Islet of Langerhans (tissue), 1 donor: ENCODE results near the gene FAM20A.
"Not testable (repeated sequence)": the region's sequence is repeated elsewhere in the genome, so short reads cannot be mapped to it uniquely, and the experiment has no call there.

Source experiments
- FAIRE-seq: peaks from one replicate; lab custom pipeline; 2011; peaks lifted over from hg19 to GRCh38; lab: Jason Lieb, UNC

Gene FAM20A

DNA sequence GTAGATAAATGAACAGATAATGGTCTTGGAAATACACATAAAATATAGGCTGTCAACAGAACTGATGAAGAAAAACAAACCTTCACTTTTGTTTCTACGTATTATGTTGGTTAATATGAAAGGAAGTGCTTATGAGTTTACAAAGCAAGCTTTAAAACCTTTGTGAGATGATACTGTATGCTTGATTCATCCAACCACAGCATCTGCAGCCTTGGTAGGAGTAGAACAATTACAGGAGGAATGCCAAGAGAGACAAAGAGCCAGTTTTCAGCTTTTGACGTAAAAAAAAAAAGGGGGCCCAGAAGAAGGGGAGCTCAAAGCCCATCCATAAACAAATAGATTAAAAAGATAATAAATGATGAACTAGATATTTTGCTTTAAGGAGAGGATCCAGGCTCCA, 13.3 kb downstream of the FAM20A start:
- no peak for FAIRE-seq

DNA sequence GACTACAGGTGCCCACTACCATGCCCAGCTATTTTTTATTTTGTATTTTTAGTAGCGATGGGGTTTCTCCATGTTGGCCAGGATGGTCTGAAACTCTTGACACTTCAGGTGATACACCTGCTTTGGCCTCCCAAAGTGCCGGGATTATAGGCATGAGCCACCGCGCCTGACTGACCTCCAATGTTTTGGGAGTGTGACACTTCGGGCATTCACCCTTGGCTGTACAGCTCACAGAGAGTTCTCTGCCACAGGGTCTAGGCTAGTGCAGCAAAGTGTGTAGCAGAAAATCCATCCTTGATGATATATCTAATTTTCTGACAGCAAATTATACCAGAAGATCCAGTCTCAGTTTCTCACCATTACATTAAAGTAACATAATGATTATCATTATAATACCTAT, 14.1 kb downstream of the FAM20A start:
- no peak for FAIRE-seq

DNA sequence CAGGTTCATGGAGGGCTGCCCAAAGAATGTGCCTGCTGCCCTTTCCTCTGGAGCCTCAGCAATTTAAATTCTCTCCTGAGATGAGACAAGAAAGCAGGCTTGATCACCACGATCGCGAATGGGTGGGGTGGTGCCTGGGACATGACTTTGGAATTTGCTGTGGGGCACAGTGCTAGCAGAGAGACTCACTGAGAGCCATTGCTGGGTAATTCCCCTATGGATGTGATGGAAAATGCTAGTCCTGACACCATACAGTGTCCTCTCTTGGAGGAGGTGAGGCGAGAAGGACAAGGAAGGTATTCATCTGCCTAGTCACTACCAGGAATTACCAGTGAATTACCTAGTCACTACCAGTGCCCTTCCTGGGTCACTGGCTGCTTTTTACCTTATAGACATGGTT, 15.5 kb downstream of the FAM20A start:
- FAIRE-seq, result no peak

DNA sequence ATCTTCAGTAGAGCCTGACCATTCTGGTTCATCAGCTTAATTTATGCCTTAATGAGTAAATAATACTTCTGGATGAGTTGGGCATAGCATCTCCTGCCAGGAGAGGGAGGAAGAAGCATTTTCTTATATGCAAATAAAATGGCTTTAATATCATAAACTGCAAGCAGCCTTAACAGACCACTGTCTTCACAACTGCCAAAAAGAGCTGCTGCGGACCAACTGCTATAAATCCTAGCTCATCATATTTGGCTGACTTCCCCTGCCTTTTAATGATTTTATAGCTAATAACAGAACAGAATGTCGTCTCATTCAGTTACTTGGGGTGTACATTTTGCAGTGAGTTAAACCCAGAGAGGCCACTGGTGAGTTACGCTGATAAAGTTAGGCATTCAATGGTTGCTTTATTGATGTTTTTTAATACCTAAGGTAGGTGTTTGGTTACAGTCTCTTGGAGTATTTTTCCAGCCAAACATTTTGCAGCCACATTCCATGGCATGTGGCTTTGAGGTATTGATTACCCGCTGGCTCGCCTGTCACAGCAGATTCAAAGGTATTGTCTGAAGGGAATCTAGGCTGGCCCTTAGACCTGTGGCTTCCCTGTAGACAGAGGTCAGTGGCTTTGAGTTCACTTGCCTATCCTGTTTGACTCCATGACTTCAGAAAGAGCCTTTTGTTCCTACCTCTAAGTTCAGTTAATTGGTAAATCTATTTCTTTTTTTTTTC, 16.4 kb downstream of the FAM20A start:
- no peak for FAIRE-seq

DNA sequence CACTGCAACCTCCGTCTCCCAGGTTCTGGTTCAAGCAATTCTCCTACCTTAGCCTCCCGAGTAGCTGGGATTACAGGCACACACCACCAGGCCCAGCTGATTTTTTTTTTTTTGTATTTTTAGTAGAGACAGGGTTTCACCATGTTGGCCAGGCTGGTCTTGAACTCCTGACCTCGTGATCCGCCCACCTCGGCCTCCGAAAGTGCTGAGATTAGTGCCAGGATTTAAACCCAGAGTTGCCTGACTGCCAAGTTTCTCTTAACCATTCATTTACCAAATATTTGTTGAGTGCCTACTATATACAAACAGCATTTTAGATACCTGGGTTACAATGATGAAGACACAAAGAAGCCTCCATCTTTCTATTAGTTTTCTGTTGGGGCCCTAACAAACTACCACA, 18.3 kb downstream of the FAM20A start:
- FAIRE-seq, result not testable (repeated sequence)

DNA sequence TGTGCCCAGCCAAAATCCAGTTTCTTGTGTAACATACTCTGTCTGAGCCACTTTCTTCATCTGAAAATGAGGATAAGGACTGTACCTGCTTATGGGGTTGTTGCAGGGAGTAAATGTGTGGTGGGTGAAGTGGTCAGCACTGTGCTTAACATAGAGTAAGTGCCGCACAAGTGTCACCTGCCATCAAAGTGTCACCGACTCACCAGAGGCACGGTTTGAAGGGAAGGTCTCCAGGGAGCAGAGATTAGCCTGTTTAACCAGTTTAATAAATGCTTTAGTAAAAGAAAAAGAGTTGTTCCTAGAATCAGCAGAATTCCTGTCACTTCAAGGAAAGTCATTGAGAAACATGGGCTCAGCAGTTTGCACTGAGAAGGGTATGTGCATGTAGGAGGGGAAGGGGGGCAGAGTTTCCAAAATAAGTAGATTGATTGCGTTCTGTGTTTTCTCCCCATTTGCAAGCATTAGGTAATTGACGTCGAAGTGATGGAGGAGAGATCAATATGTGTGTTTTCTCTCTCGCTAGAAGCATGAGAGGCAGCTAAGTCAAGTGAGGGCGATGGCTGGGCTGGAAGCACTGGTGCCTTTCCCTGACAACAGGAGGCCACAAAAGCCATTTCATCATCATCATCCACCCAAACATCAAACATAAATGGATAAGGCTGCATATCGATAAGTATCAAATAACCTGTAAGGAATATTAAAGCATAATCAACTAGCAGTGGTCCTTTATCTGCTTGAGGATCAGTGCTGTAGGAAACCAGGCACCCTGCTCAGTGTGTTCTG, 19.1 kb downstream of the FAM20A start:
- FAIRE-seq, result no peak

DNA sequence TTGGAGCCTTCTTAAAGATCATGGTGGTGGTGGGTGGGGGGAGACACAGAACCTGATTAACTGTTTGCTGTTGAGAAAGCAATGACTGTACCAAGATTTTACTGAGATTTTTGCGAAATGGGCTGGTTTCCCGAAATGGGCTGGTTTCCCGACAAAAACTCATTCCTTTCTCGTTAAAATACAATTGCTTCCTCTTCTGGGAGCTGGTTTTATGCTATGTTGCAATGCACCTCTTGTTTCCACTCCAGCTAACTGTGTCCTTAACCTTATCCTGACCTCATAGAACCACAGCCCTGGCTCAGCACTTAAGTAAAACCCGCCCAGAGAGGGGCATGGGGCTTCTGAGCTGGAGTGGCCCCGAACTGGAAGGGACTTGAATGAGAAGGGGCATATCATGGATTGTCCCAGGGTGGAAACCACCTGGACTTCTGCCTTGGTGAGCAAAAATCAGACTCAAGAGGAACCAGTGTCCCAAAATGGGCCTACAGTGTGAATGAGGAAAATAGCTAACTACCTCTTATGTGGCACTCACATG, 20.9 kb downstream of the FAM20A start:
- FAIRE-seq, result no peak

DNA sequence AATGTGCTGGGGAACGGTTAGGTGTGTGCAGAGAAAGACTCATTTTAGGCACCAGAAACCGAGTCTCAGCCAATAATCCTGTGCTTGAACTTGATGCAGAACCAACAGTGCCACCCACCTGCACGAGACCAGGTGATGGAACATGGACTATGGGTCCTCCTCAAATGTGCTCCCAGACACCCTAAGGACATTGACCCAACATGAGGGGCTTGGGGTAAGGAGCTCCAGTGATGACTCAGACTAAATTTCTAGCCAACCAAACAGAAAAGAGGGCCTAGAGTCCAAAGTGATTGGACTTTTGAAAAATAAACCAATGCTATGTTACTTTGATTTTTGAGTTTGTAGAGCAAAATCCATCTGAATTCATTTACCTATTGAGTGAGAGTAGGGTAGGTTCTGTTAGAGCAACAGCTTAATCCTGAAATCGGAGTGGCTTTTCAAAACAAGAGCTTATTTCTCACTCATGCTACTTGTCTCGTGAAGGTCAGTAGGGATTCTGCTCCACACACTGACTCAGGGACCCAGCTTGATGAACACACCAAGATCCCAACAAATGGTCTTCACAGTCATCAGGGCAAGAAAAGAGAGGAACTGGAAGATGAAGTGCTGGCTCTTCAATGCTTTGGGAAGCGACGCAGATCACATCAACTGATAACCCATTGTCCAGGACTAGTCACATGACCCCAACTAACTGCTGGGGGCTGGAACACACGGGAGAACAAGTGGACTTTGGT, 21.8 kb downstream of the FAM20A start:
- no peak for FAIRE-seq

DNA sequence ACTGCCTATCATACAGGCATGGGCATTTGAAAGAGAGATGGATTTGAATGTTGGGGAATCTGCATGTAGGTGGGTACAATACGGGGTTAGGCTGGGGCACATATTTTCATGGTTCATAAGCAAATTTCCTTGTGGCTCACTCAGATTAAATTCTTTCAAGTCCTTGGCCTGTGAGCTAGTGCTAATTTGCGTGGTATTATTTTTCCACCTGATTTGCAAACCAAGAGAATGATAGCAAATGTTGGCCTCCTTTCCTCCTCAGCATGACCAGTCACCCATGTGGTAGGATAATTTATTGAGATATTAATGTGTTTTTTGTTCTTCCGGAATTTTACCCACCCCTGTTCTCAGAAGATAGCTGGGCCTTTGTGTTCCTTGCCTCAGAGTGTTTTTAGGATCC, 22.9 kb downstream of the FAM20A start:
- no peak for FAIRE-seq

DNA sequence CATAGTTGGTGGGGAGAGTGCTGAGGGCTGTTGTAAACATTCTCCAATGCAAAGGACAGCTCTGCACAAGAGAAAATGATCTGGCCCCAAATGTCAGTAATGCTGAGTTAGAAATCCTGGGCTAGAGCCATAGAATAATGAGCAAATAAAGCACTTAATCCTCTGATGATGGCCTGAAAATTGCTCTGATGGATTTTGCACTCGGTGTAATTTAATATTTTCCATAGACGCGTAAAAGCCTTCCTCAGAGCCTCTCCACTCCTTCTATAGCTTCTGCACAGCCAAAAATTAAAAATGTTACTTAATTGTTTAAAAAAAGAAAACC, 23.7 kb downstream of the FAM20A start:
- FAIRE-seq, result no peak

DNA sequence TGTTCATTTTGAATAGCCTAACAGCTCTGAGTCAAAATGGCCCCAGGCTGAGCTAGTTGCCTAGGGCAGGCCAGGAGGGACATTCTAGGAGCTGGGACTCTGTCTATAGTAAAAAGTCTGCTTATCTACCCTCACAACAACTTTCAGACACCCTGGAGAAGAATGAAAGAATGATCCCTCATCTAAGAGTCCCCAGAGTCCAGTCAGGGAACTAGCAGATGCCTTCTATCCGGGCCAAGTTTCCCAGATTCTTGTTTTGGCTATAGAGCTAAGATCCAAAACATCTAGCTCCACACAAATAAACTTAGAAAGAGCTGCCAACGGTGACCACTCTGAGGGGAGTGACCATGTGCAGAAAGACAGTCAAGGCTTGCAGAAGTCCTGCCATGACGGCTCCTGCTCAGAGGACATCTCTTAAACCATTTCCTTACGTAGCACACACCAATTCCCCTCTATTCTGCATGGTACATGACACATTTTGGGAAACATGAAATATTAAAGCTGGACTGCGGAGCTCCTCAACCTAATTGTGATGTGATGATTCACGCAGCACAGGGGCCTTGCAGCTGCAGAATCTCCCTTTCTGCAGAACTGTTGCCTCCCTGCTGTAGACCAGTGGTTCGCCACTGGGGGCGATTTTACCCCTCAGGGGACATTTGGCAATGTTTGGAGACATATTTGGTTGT, 24.2 kb downstream of the FAM20A start:
- FAIRE-seq, result no peak

DNA sequence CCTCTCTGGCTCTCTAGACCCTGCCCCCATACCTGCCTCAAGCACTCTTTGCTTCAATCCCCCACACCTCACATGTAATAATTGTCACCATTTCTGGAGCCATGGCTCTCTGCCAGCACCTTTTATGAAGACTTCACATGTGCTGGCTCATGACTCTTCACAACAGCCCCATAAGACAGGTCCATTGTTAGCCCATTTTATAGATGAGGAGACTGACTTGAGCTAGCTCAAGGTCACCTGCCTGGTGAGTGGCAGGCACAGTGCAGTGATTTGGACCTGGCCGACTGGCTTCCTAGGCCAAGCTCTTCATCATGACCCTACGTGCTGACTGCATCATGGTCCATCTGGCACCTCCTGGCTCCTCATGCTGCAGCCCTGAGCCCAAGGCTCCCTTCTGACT, 25.0 kb downstream of the FAM20A start:
- no peak for FAIRE-seq

DNA sequence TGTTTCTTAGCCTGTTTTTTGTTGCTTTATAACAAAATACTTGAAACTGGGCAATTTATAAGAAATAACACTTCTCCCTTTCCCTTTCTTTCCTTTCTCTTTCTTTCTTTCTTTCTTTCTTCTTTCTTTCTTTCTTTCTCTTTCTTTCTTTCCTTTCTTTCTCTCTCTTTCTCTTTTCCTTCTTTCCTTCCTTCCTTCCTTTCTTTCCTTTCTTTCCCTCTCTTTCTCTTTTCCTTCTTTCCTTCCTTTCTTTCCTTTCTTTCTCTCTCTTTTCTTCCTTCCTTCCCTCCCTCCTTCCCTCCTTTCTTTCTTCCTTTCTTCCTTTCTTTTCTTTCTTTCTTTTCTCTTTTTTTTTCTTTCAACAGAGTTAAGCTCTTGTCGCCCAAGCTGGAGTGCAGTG, 27.8 kb downstream of the FAM20A start:
- FAIRE-seq, result no peak

DNA sequence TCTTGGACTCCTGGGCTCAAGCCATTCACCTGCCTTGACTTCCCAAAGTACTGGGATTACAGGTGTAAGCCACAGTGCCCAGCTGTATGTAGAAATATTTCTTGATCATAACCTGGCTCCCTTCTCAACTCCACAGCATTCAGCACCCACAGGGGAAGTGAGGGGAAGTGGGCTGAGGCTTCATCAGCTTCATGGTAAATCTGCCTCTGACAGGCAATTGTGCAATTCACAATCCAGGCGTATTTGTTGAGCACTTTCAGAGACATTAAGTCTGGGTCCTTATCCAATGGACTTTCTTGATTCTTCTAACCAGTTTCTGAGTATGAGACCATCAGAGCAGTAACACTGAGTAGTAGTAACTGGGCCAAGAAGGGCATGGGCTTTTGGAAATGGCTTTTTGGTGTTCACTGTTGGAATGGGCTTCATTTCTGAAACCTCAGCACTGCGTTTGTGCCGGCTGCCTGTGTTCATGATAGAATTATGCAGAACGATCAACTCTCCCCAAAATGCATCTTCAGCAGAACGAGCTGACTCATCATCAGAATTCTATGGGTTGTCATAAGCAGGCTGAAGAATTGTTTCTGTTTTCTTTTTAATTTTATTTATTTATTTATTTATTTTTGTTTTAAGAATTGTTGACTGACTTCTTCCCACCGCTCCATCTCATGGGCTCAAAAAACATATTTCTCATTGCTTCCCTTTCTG, 28.9 kb downstream of the FAM20A start:
- no peak for FAIRE-seq

DNA sequence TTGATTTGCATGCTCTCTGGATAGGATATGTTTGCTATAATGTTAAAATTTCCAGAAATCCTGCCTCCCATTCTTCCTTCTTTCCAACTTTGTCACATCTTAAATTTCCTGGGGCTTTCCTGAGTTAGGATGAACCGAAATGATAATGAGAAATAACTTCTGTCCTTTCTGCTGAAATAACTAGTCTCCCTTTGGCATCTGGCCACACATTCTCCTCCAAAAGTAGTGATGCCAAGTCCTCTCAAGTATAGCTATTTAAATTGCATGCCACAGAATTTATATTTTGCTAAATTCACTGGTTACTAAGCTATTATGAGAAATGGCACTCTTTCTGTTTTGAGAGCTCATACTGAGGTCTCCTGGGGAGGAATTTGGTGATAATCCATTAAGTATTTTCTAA, 30.6 kb downstream of the FAM20A start:
- FAIRE-seq, result no peak

DNA sequence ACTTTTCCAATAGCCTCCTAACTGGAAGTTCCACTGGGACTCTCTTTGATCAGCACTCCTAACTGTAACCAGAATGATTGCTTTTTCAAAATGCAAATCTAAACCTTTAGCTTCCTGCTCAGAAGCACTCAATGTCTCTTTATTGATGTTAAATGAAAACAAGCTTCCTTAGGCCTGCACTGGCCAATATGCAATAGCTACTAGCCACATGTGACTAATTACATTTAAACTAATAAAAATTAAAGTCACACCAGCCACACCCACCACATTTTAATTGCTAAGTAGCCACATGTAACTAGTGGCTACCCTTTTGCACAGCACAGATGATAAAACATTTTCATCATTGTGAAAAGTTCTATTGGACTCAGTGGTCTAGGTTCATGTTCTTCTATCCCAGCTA, 31.8 kb downstream of the FAM20A start:
- FAIRE-seq, result no peak

DNA sequence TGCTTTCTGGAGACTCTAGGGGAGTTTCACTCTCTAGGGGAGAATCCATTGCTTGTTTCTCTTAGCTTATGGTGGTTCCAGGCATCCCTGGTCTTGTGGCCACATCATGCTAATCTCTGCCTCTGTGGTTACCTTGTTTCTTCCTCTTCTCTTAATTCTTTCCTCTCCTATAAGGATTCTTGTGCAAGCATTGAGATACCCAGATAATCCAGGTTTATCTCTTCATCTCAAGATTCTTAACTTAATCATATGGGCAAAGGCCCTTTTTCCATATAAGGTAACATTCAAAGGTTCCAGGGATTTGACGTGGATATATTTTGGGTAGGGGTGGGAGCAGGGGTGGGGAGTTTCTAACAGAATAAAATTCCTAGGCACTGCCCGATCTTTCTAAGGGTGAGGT, 32.6 kb downstream of the FAM20A start:
- FAIRE-seq, result no peak

DNA sequence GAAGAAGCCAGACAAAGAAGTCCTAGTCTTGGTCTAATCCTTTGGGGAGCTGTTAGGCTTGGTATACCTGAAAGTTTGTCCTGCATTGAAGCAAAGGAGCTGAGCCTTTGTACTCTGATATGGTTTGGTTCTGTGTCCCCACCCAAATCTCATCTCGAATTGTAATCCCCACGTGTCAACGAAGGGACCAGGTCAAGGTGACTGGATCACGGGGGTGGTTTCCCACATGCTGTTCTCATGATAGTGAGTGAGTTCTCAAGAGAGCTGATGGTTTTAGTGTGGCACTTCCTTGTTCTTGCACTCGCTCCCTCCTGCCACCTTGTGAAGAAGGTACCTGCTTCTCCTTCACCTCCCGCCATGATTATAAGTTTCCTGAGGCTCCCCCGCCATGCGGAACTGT, 33.6 kb downstream of the FAM20A start:
- FAIRE-seq, result no peak

DNA sequence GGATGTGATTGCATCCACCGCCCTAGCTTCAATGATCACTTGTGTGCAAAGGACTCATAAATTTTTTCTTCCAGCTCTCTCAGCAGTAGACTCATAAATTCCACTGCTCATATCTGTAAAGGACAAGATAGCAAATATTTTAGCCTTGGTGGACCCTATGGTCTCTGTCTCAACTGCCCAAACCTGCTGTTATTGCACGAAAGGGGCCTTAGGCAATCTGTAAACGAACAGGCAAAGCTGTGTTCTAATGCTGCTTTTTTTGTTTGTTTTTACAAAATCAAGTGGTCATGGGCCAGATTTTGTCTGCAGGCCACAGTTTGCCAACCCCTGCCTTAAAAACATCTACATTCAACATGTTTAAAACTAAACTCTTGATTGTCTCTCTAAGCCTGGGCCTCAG, 34.1 kb downstream of the FAM20A start:
- no peak for FAIRE-seq

DNA sequence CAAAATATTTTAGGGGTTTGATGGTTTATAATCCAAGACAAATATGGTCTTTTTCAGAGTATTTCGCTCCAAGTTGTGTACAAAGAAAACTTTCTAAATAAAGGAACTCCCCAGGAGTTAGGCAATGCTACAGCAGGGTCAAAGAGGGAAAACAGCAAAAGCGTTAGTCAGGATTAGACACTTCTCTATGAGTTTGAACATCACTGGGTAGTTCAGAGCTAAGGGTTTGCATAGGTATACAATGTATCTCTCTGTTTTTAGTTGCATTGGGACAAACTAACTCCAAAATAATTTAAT, 34.8 kb downstream of the FAM20A start:
- no peak for FAIRE-seq

DNA sequence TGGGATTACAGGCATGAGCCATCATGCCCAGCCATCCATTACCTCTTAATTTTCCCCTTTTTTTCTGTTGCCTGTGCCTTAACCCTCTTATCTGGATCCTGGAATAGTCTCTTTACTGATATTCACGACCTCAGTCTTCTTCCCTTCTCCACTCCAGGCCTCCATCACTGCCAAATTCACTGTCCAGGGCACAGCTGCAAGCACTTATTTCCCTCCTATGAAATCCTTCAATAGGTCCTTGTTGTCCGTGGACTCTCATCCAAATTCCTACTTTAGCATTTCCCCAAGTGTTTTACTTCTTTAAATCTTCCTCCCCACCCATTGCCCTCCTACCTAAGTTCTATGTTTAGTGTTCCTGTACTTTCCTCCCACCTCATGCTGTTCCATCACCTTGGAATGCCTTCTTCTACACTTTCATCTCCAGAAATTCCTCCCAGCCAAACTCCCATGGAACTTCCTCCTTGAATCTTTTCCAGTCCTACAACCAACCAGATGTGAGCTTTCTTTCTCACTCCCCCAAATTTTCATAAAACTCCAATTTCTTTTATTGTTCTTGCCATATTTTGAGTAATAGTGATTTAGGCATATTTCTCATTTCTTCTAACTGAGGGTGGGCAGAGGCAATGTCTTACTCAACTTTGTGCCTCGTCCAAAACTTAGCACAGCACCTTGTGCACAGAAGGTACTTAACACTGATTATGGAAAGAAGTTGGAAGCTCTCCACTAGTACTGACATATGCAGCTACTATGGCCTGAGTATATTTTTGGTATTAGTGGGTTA, 35.3 kb downstream of the FAM20A start:
- no peak for FAIRE-seq
